GM20431 (cell line): ENCODE measurements around the gene CD7.

ENCODE experiments used
- in situ Hi-C: fragments of 300-500 bp; cut with MseI, MboI; formaldehyde crosslinking; loops from one replicate; pipeline ENCODE4 v1.15.0; 2020; ENCODE audit warnings: low sequenced_read_pairs; ENCODE audit not compliant: unreplicated experiment

Gene CD7

DNA sequence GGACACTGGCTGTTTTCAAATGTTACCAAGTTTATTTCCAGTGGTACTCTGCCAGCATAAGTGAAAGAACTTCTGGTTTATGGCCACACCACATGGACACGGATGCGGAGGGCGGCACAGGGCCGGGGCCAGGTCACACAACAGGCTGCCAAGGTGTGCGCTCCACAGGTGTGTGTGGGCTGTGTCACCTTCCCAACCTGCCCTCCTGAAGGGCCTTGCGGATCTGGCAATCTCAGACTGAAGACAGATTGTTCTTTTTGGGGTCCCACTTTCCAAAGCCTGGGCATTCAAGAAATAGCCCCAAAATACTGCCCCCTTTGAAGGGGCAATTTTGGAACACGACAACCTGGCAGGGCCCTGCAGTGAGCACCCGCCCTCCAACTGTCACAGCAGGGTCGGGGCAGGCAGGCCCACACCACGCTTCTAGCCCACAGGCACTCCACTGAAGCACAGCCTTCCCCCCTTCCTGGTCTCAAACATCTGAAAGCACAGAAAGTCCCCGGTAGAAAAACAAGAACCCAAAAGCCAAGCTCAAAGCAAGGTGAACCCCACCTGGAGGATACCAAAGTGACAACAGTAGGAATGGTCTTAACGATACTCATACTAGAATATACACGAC lies 47.4 kb downstream of the CD7 start:
- in situ Hi-C loops: no loop called here

DNA sequence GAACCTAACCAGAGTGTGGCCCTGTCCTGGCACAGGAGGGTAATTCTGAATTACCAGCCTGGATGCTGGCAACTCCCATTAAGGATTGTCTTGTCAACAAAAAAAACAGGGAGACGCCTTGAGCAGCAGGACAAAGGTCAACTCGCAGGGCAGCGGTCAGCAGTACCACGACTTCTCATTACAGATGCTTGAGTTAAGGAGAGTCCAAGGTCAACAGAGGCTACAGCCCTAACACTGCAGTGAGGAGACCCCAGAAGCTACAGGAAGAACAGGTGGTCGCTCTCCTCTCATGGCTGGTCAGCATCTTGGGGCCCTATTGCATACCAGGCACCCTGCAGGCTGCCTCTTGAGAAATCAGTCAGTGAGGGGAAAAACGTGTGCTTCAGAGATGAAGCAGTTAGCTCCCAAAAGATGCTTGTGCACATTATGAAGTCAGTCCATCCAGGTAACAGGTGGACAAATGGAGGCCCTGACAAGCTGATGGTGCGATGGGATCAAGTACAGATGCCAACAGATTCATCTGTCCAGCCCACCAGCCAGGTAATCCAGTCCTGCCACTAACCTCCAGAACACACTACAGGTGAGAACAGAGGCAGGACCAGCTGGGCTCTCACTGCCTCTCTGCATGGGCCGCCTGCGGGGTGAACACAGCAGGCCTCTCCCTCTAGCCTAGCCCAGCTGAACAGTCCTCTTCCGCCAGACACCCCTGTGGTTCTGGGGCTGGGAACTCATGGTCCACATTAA lies 48.1 kb downstream of the CD7 start:
- in situ Hi-C loops: no loop called here

DNA sequence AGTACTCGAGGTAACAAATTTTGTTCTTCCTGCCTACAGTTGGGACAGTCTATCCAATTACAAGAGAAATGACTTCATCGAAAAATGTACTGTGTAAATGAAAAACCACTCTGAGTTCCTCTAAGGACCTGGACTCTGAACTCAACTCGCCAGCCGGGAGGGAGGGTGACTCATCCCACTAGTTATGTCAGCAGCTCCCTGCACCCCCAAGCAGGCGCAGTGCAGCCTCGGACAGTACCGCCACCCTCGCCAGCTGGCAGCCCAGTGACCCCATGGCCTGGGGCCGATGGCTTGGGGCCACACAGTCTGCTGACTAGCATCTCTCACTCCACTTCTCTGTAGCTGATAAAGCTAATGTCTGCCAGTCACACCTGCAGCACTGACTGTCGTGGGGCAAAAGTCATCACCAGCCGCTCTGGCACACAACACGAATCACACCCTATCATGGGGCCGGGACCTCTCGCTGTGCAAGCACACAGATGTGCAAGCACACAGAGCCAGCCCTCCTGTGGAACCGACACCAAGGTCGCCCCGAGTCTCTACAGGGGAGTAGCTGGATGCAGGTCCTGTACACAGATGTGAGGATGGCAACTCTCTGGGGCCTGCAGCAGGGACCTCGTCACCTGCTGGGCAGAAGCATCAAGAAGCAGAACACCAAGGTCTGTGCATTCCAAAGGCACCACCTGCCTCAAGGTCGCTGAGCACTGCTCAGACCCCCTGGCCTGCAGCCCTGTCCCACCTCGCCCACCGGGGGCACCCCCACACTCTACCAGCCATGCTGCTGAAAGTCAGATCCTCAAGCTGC lies 49.6 kb downstream of the CD7 start:
- in situ Hi-C loops: no loop called here

DNA sequence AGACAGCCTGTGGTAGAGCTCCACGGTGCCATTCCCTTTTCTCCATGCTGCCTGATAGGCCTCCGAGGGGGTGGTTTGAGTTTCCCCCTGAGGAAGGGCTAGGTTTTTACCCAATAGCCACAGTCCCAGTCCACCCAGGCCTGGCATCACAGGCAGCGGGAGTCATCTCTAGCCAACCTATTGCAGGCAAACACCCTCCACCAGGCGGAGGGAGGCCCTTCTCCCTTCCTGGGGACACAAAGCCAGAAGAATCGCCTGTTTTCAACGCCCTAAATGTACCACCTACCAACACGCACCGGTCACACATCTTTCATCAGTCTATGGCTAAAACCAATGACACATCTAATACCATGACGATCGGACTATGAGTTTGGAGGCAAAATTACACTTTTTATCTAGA lies 51.3 kb downstream of the CD7 start:
- in situ Hi-C loops: no loop called here
